IMR-90 (cell line): ENCODE measurements around the gene ALDH3A2. TPM values are rescaled to one million over a fixed set of nuclear protein-coding genes. Genes with fewer than 3 reads are reported as not detected.

ENCODE experiments used
- ATAC-seq: fragments of 200-7000 bp; cut with Tn5 transposase; 2 replicates; pipeline ENCODE4 v1.9.1; 2020; ENCODE audit warnings: low read depth, mild to moderate bottlenecking, moderate library complexity
- BruUV-seq: library from RNA; stranded (reverse); fragments of 400-500 nt; replicated peaks from 2 replicates; lab custom pipeline; 2021; lab: Mats Ljungman, UMichigan
- CTCF ChIA-PET: fragments of 300-600 bp; formaldehyde crosslinking; extraction: SDS; loops from one replicate; lab custom pipeline; 2021; ENCODE audit warnings: antibody characterized with exemption; lab: Yijun Ruan, JAX
- POLR2A ChIA-PET: fragments of 300-600 bp; sonication (Branson Sonifier 250); formaldehyde crosslinking; loops from one replicate; lab custom pipeline; 2022; ENCODE audit warnings: antibody characterized with exemption; ENCODE audit not compliant: unreplicated experiment; lab: Charles Lee
- DNase-seq: peaks from one replicate; pipeline ENCODE4 v3.0.0; 2013
- H2AFZ ChIP-seq: replicated peaks from 2 replicates; pipeline ENCODE3; 2013; ENCODE audit warnings: low read length, mild to moderate bottlenecking; ENCODE audit not compliant: poor library complexity
- H2AK5ac ChIP-seq: 2 replicates; pipeline ENCODE4 v1.6.1; 2013; ENCODE audit warnings: low read depth, low read length, inconsistent platforms
- H2AK9ac ChIP-seq: replicated peaks from 2 replicates; pipeline ENCODE3; 2013; ENCODE audit warnings: mild to moderate bottlenecking, low read depth, low read length, moderate library complexity; ENCODE audit not compliant: poor library complexity
- H2BK120ac ChIP-seq: 2 replicates; pipeline ENCODE4 v1.6.1; 2013; ENCODE audit warnings: low read depth, low read length, inconsistent platforms
- H2BK15ac ChIP-seq: 3 replicates; pipeline ENCODE4 v1.6.1; 2013; ENCODE audit warnings: low read depth, low read length, inconsistent platforms
- H2BK20ac ChIP-seq: 2 replicates; pipeline ENCODE4 v1.6.1; 2013; ENCODE audit warnings: low read depth, mild to moderate bottlenecking, inconsistent platforms, low read length, moderate library complexity
- H2BK5ac ChIP-seq: 2 replicates; pipeline ENCODE4 v1.6.1; 2013; ENCODE audit warnings: mild to moderate bottlenecking, low read depth, low read length, inconsistent platforms; ENCODE audit not compliant: poor library complexity, severe bottlenecking
- H3K14ac ChIP-seq: replicated peaks from 2 replicates; pipeline ENCODE4 v1.6.1; 2013; ENCODE audit warnings: low read depth, low read length, inconsistent platforms
- H3K18ac ChIP-seq: 2 replicates; pipeline ENCODE4 v1.6.1; 2013; ENCODE audit warnings: low read depth, low read length, control low read depth
- H3K23ac ChIP-seq: 2 replicates; pipeline ENCODE4 v1.6.1; 2013; ENCODE audit warnings: low read depth, low read length, inconsistent platforms
- H3K27ac ChIP-seq: 2 replicates; pipeline ENCODE4 v1.5.1; 2013; ENCODE audit warnings: mild to moderate bottlenecking, control low read depth, low read length; ENCODE audit not compliant: insufficient read depth
- H3K27me3 ChIP-seq: 2 replicates; pipeline ENCODE4 v1.6.1; 2013; ENCODE audit warnings: low read length; ENCODE audit not compliant: control insufficient read depth, insufficient read depth
- H3K36me3 ChIP-seq: 2 replicates; pipeline ENCODE4 v1.6.1; 2013; ENCODE audit warnings: low read length, mixed read lengths; ENCODE audit not compliant: control insufficient read depth, insufficient read depth
- H3K4ac ChIP-seq: 2 replicates; pipeline ENCODE4 v1.6.1; 2013; ENCODE audit warnings: low read depth, low read length, inconsistent platforms
- H3K4me1 ChIP-seq: 2 replicates; pipeline ENCODE4 v1.6.1; 2013; ENCODE audit warnings: low read length, mixed read lengths; ENCODE audit not compliant: control insufficient read depth, insufficient read depth
- H3K4me2 ChIP-seq: 2 replicates; pipeline ENCODE4 v1.6.1; 2013; ENCODE audit warnings: low read depth, mild to moderate bottlenecking, control low read depth, low read length, moderate library complexity
- H3K4me3 ChIP-seq: 2 replicates; pipeline ENCODE4 v1.5.1; 2013; ENCODE audit warnings: low read depth, mild to moderate bottlenecking, control low read depth, low read length, moderate library complexity; ENCODE audit not compliant: insufficient read depth
- H3K56ac ChIP-seq: 2 replicates; pipeline ENCODE4 v1.6.1; 2013; ENCODE audit warnings: low read length, inconsistent platforms; ENCODE audit not compliant: insufficient read depth; ENCODE audit errors: extremely low read depth
- H3K79me1 ChIP-seq, 2 experiments: 2 replicates each; pipeline ENCODE4 v1.6.1; 2013; ENCODE audit warnings: low read length in 2 of 2, inconsistent platforms in 1 of 2, low read depth in 1 of 2
- H3K9ac ChIP-seq: 2 replicates; pipeline ENCODE4 v1.6.1; 2013; ENCODE audit warnings: low read depth, low read length, control low read depth
- H3K9me1 ChIP-seq: 2 replicates; pipeline ENCODE4 v1.6.1; 2013; ENCODE audit warnings: low read length, inconsistent platforms; ENCODE audit not compliant: insufficient read depth
- H3K9me3 ChIP-seq: 2 replicates; pipeline ENCODE4 v1.6.1; 2013; ENCODE audit warnings: low read length; ENCODE audit not compliant: control insufficient read depth, insufficient read depth
- H4K20me1 ChIP-seq: 2 replicates; pipeline ENCODE4 v1.6.1; 2013; ENCODE audit warnings: low read length, inconsistent platforms; ENCODE audit not compliant: insufficient read depth
- H4K5ac ChIP-seq: 2 replicates; pipeline ENCODE4 v1.6.1; 2013; ENCODE audit warnings: mild to moderate bottlenecking, low read depth, low read length, control low read depth
- H4K8ac ChIP-seq, 2 experiments: 2 replicates each; pipeline ENCODE4 v1.6.1; 2013; ENCODE audit warnings: low read depth in 2 of 2, low read length in 2 of 2, control low read depth in 1 of 2, inconsistent platforms in 1 of 2
- H4K91ac ChIP-seq: 2 replicates; pipeline ENCODE4 v1.6.1; 2013; ENCODE audit warnings: low read depth, low read length, inconsistent platforms; ENCODE audit not compliant: insufficient read depth
- BHLHE40 ChIP-seq: fragments of 150-350 bp; IDR thresholded peaks from 2 replicates; pipeline ENCODE4 v1.6.1; 2016; ENCODE audit warnings: mild to moderate bottlenecking, low read depth, low read length
- POLR2A ChIP-seq: IDR thresholded peaks from 2 replicates; pipeline ENCODE4 v1.6.1; 2012; ENCODE audit warnings: mild to moderate bottlenecking, low read depth, low read length
- RAD21 ChIP-seq: IDR thresholded peaks from 2 replicates; pipeline ENCODE4 v1.6.1; 2012; ENCODE audit warnings: low read length, improper control_type of control experiment
- RCOR1 ChIP-seq: IDR thresholded peaks from 2 replicates; pipeline ENCODE4 v1.6.1; 2012; ENCODE audit warnings: mild to moderate bottlenecking, low read length, improper control_type of control experiment; ENCODE audit not compliant: insufficient replicate concordance
- WGBS, 2 experiments: methylation state at CpG; one replicate each; pipeline versions ENCODE4 v1.1.5 to v1.1.7; 2013; ENCODE audit warnings: missing lambda C conversion rate in 2 of 2; ENCODE audit not compliant: insufficient read length in 1 of 2; ENCODE audit errors: extremely low coverage in 2 of 2; 5-methylcytosine and 5-hydroxymethylcytosine counted together
- dilution Hi-C: fragments of 300-500 bp; cut with HindIII; formaldehyde crosslinking; loops from one replicate; pipeline ENCODE4 v1.14.3; 2018; ENCODE audit warnings: low sequenced_read_pairs; ENCODE audit not compliant: unreplicated experiment
- in situ Hi-C: fragments of 300-500 bp; cut with MboI; formaldehyde crosslinking; loops from 3 replicates; pipeline ENCODE4 v1.14.3; 2019; ENCODE audit warnings: low sequenced_read_pairs, inconsistent platforms, mixed read lengths
- intact Hi-C: fragments of 100-400 bp; cut with micrococcal nuclease; formaldehyde crosslinking; loops from 2 replicates; pipeline ENCODE4 v1.10.0; 2022
- polyA plus RNA-seq, 3 experiments: library from polyadenylated mRNA; depleted of rRNA; stranded (reverse); fragments of >200 nt; gene quantifications; 2 replicates each; pipeline ENCODE4 v1.2.3, GENCODE V29; 2012; ENCODE audit warnings: low replicate concordance in 1 of 3
- total RNA-seq: library from RNA; depleted of rRNA; stranded (reverse); fragments of >200 nt; gene quantifications from 2 replicates; pipeline ENCODE4 v1.2.3, GENCODE V29; 2012

Gene ALDH3A2
- total and polyA plus RNA-seq, 2 of the 4 experiments (the other 2 are of a cell fraction) = 4.0 to 7.9 TPM

- no peak for TF ChIP-seq RAD21
- TF ChIP-seq POLR2A = no peak
- no peak for TF ChIP-seq RCOR1
- TF ChIP-seq BHLHE40 = no peak
- Histone ChIP-seq H3K27ac (no peak overlapping the region), H3K9me1 (no peaks in the 10 kb centered on the region), H2AFZ (no peak overlapping the region), H3K36me3 (no peaks in the 10 kb centered on the region), H3K4ac (no peak overlapping the region), H3K56ac (no peak overlapping the region), H3K4me1 (no peaks in the 10 kb centered on the region), H2BK5ac (no peak overlapping the region), H2AK9ac (no peak overlapping the region), H3K9ac (no peak overlapping the region), H4K20me1 (no peaks in the 10 kb centered on the region), H2AK5ac (no peak overlapping the region), H3K23ac (no peak overlapping the region), H2BK20ac (no peak overlapping the region), H2BK120ac (no peak overlapping the region), H2BK15ac (no peak overlapping the region), H3K4me3 (no peak overlapping the region), H3K4me2 (no peak overlapping the region), H4K5ac (no peak overlapping the region), H3K14ac (no peak overlapping the region), H3K9me3 (no peaks in the 10 kb centered on the region), H3K18ac (no peak overlapping the region), H3K79me1 (no peaks in the 10 kb centered on the region), H4K91ac (no peak overlapping the region), H3K27me3 (peaks cover 28% of the 10 kb centered on the region; the same call in 1 of the 2 replicates), H4K8ac (no peak overlapping the region)
- intact Hi-C loops = no loop called here
- POLR2A ChIA-PET = no interaction called here
- CTCF ChIA-PET = interaction anchor here (0.6 kb wide), 1 partner anchor 128 kb away, joined by 3 read pairs; no protein-coding TSS in a partner anchor
- dilution Hi-C loops = no loop called here
- in situ Hi-C loops = no loop called here
- no TSS peak for BruUV-seq
- 83% methylated on average over 9 of the region's 23 CpGs; no CpG with 5 or more reads in 1 of the 2 experiments for WGBS, 2 experiments
- ATAC-seq (no peak), DNase-seq (no peak)
These were observed 71.0 kb downstream of the ALDH3A2 start for GRCh38 chr17:19719355-19720209.
